Hippocampal formation (tissue), 2 donors: ENCODE measurements around the gene PSMD1.

Source experiments
- DNase-seq, 2 donors: peaks; one replicate each; lab custom pipeline; 2025; lab: John Stamatoyannopoulos, UW

Gene PSMD1

GRCh38 chr2:231211486-231211885, 154.8 kb downstream of the PSMD1 start:
- no peak for DNase-seq

GRCh38 chr2:231212329-231212845, 155.7 kb downstream of the PSMD1 start:
- no peak for DNase-seq

- no peak for DNase-seq
These were observed 157.4 kb downstream of the PSMD1 start for GRCh38 chr2:231213931-231214642.

- DNase-seq: no peak
These were observed 161.7 kb downstream of the PSMD1 start for GRCh38 chr2:231218366-231218765.

GRCh38 chr2:231219289-231219688, 162.6 kb downstream of the PSMD1 start:
- no peak for DNase-seq

- no peak for DNase-seq
These were observed 165.1 kb downstream of the PSMD1 start for GRCh38 chr2:231221761-231222160.
